K562 (cell line): Measurements from ENCODE around the gene LMO7. TPM values are rescaled to one million over a fixed set of nuclear protein-coding genes. Genes with fewer than 3 reads are reported as not detected.

Experiments
- CCNT2 ChIP-seq: IDR thresholded peaks from 2 replicates; pipeline ENCODE4 v1.6.1; 2011; ENCODE audit warnings: borderline replicate concordance, low read depth, mild to moderate bottlenecking, moderate library complexity, mixed read lengths, low read length; ENCODE audit not compliant: insufficient read length; ENCODE audit errors: extremely low read depth
- HINFP ChIP-seq: fragments of 450-650 bp; conservative IDR thresholded peaks from 2 replicates; pipeline ENCODE4 v1.6.1; 2016; ENCODE audit warnings: missing genetic modification characterization, low read depth, mild to moderate bottlenecking, control low read depth, missing compliant biosample characterization
- IRF1 ChIP-seq: sonication (generic); formaldehyde crosslinking; IDR thresholded peaks from 2 replicates; pipeline ENCODE4 v1.8.0; 2022; ENCODE audit warnings: missing genetic modification reagents, mild to moderate bottlenecking, borderline replicate concordance
- NR0B1 ChIP-seq: fragments of 450-650 bp; IDR thresholded peaks from one replicate; pipeline ENCODE4 v1.6.1; 2018; ENCODE audit warnings: mild to moderate bottlenecking, moderate library complexity; ENCODE audit not compliant: partially characterized antibody
- PHF21A ChIP-seq: fragments of 450-650 bp; IDR thresholded peaks from 2 replicates; pipeline ENCODE4 v1.6.1; 2017; ENCODE audit warnings: low read depth, borderline replicate concordance
- TBL1XR1 ChIP-seq, 2 experiments: IDR thresholded peaks; 2 replicates each; pipeline ENCODE4 v1.6.1; 2012; ENCODE audit warnings: improper control_type of control experiment in 2 of 2, low read length in 2 of 2, mild to moderate bottlenecking in 1 of 2
- TCF7L2 ChIP-seq: fragments of 150-350 bp; IDR thresholded peaks from 2 replicates; pipeline ENCODE4 v1.6.1; 2016; ENCODE audit warnings: low read depth, mild to moderate bottlenecking, low read length, moderate library complexity
- ZBTB17 ChIP-seq: fragments of 450-650 bp; formaldehyde crosslinking; IDR thresholded peaks from 2 replicates; pipeline ENCODE4 v1.4.0; 2020; ENCODE audit warnings: mild to moderate bottlenecking
- ZNF224 ChIP-seq: sonication (generic); formaldehyde crosslinking; IDR thresholded peaks from 2 replicates; pipeline ENCODE4 v1.8.0; 2022; ENCODE audit warnings: mild to moderate bottlenecking, missing genetic modification reagents
- ZNF354B ChIP-seq: fragments of 250-450 bp; sonication (Bioruptor Pico); IDR thresholded peaks from 2 replicates; pipeline ENCODE4 v1.4.0; 2020
- ZNF583 ChIP-seq: fragments of 250-450 bp; sonication (Bioruptor Pico); IDR thresholded peaks from 2 replicates; pipeline ENCODE4 v1.4.0; 2020
- polyA plus RNA-seq, 8 experiments: library from polyadenylated mRNA; depleted of rRNA in 4 of 8; stranded (reverse) in 5 of 8; unstranded in 3 of 8; fragments of >200 nt; fragmentation: Nextera tagmentation in 2 of 8; fragmentation: Illumina TruSeq in 1 of 8; extraction: Ambion mirVana in 2 of 8; extraction: Trizol in 1 of 8; gene quantifications; 2 replicates each; pipeline versions ENCODE4 v1.2.1 to v1.2.3, GENCODE V29; 2011 to 2014; ENCODE audit warnings: inconsistent platforms in 1 of 8, missing spikeins in 1 of 8
- total RNA-seq, 7 experiments: library from RNA; depleted of rRNA in 6 of 7; stranded (reverse); fragments of >200 nt in 6 of 7; fragmentation: Illumina TruSeq in 2 of 7; extraction: Trizol in 2 of 7; gene quantifications; 2 replicates each; pipeline versions ENCODE4 v1.2.1 to v1.2.3, GENCODE V29; 2011 to 2021; ENCODE audit warnings: low replicate concordance in 1 of 7

LMO7 gene
- total and polyA plus RNA-seq, 9 of the 15 experiments (the other 6 are each of a cell fraction or from before 2014, with no cell fraction given) = 0.42 to 4.3 (median 1.7) TPM

- no peak for TF ChIP-seq NR0B1
- no peak for TF ChIP-seq ZNF583 (CRISPR knock-in tag)
- TF ChIP-seq TCF7L2 = no peak
- TF ChIP-seq IRF1 = no peak
- TF ChIP-seq ZNF354B (CRISPR knock-in tag) = no peak
- TF ChIP-seq PHF21A = no peak
- TF ChIP-seq ZBTB17 = no peak
- TF ChIP-seq CCNT2 = no peak
- no peak for TF ChIP-seq ZNF224 (CRISPR knock-in tag)
- no peak for TF ChIP-seq TBL1XR1 (IDR thresholded peaks at IDR 0.05; ENCODE audit: low read length in 2 of 2)
- no peak for TF ChIP-seq HINFP
Measured at GRCh38 chr13:75861786-75862185, 225.7 kb downstream of the LMO7 start (continued).
